HFF-Myc (cell line): ENCODE data around the gene MTA2.

Experiments used
- DNase-seq: peaks from one replicate; pipeline ENCODE4 v3.0.0-alpha.2; 2011; ENCODE audit warnings: low read depth; ENCODE audit errors: extremely low read depth
- H3K4me3 ChIP-seq: replicated peaks from 2 replicates; pipeline ENCODE4 v1.5.1; 2011; ENCODE audit warnings: low read depth, mild to moderate bottlenecking, control low read depth, low read length
- TF ChIP-seq, protein P1 (sequence below): IDR thresholded peaks from 2 replicates; pipeline ENCODE4 v1.5.1; 2012; ENCODE audit warnings: mild to moderate bottlenecking, low read depth, low read length, control low read depth; ENCODE audit errors: missing control alignments

MTA2 gene

DNA sequence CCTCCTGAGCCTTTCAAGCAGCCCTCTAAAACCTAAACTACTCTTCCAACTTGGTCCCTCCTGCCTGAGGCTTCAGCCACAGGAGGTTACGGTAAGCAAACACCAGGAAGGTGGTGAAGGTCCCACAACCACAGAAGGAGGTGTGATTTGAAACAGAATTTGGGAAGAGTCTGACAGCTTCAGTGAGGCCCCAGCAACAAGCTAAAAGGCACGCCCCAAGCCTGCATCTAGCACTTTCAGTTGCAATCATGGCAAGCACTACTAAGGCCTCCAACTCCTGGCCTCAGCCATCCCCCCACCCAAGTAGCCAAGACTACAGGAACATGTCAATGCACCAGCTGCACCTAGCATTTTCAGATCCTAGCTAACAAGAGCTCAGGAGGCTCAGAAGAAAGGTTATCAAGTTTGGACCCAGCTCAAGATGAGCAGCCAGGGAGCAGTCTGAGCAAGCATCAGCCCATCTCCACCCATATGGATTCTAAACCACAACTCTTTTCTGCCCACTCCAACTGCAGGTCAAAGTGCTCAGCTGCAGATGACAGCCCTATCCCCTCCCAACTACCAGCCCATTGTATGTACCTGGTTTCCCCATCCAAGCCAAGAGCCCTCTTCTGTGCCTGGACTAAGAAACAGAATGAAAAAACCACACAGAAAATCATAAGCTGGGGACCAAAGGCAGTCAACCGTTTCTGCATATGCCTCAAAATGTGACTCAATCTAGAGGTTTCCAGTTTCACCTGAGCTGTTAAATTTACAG lies 44.6 kb downstream of the MTA2 start:
- TF ChIP-seq, protein P1, sequence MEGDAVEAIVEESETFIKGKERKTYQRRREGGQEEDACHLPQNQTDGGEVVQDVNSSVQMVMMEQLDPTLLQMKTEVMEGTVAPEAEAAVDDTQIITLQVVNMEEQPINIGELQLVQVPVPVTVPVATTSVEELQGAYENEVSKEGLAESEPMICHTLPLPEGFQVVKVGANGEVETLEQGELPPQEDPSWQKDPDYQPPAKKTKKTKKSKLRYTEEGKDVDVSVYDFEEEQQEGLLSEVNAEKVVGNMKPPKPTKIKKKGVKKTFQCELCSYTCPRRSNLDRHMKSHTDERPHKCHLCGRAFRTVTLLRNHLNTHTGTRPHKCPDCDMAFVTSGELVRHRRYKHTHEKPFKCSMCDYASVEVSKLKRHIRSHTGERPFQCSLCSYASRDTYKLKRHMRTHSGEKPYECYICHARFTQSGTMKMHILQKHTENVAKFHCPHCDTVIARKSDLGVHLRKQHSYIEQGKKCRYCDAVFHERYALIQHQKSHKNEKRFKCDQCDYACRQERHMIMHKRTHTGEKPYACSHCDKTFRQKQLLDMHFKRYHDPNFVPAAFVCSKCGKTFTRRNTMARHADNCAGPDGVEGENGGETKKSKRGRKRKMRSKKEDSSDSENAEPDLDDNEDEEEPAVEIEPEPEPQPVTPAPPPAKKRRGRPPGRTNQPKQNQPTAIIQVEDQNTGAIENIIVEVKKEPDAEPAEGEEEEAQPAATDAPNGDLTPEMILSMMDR: no peak
- DNase-seq: no peak
- H3K4me3 ChIP-seq: no peak overlapping the region

GRCh38 chr11:62556108-62556874 lies 45.4 kb downstream of the MTA2 start:
- TF ChIP-seq, protein P1: no peak
- peak overlapping the region; percentile 23 for H3K4me3 ChIP-seq

GRCh38 chr11:62555464-62556107 lies 46.1 kb downstream of the MTA2 start:
- no peak for DNase-seq
- H3K4me3 ChIP-seq: peak overlapping the region; percentile 23
- TF ChIP-seq, protein P1: no peak

More at GRCh38 chr11:62556108-62556874, 45.4 kb downstream of the MTA2 start:
- DNase-seq: peak; percentile 97

DNA sequence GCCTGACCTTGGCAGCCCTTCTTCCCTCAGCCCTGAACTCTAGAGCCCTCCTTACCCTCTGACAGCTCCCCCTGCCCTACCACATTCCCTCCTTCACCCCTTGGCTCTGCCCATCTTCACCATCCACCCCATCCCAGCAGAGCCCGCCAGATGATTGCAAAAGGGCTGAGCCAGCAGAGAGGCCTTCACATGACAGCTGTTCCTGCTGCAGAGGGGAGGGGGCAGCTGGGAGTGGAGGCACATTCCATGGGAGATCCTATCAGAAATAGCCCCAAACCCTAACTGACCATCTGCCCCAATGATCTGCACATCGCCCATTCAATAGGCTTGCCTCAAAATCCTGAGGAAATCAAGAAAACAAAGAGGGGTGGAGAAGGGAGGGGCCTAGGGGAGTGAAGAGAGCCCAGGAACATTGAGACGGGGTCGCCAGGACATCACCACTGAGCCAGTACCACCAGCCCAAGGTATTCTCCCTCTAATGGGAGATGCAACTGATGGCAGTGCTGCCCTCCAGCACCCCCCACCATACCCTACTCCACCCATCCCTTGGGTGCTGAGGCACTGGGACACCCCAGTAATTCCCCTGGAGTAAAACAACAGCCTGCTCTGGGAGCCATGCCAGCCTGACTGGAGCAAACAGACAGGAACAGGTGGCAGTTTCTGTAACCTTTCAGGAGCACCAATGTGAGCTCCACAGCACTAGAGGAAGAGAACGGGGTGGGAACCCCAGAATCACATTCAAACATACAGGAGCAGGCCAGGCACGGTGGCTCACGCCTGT lies 47.1 kb downstream of the MTA2 start:
- TF ChIP-seq, protein P1: no peak
- peak overlapping the region; percentile 38 for H3K4me3 ChIP-seq
- DNase-seq: no peak

GRCh38 chr11:62553839-62554361 lies 47.8 kb downstream of the MTA2 start:
- no peak for DNase-seq
- TF ChIP-seq, protein P1: no peak
- H3K4me3 ChIP-seq: peak overlapping the region; percentile 38

DNA sequence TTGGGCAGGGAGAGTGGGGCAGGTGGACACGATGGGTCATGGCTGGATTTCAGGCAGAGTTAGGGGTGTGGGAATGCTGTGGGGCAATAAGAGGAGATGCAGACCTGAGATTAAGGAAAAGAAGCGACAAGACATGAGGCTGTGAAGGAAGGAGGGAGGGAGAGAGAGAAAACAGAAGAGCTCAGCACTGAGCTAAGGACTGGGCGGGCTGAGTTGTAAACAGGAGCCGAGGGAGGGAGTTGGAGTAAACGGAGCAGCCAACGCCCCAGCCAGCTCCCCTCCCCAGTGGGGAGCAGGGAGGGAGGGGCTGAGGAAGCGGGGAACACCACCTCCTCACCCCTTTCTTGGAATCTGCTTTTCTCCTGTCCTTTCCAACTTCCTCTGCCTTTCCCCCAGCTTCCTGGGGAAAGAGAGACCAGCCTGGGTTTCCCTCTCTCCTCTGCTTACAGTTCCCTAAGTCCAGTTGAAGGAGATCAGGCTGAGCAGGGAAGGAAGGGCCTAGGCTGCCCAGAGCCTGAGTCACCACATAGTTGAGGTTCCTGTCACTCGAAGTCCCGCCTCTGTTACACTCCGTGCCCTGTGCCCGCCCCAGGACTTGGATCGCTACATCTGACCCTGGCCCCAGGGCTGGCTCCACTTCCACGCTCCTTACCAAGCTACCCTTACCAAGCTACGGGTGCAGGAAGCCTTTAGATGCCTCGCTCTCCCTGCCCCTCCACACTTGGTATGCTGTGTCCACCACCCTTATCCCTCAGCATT lies 48.4 kb downstream of the MTA2 start:
- peak overlapping the region; percentile 38 for H3K4me3 ChIP-seq
- peak; percentile 94 for DNase-seq
- TF ChIP-seq, protein P1: no peak
